K562 (cell line): ENCODE measurements around the gene LBHD1. TPM values are rescaled to one million over a fixed set of nuclear protein-coding genes. Genes with fewer than 3 reads are reported as not detected.
A peak's percentile ranks its signal among the peaks of the same experiment; 100 is the strongest.

Source experiments
- BCOR ChIP-seq: fragments of 450-650 bp; IDR thresholded peaks from 2 replicates; pipeline ENCODE4 v1.6.1; 2016
- CTCFL ChIP-seq: IDR thresholded peaks from 2 replicates; pipeline ENCODE4 v1.6.1; 2011; ENCODE audit warnings: borderline replicate concordance, low read depth, mild to moderate bottlenecking, moderate library complexity, low read length; ENCODE audit not compliant: insufficient read depth, poor library complexity, severe bottlenecking
- ELF1 ChIP-seq: fragments of 200-800 bp; sonication (Bioruptor generic); IDR thresholded peaks from 2 replicates; pipeline ENCODE4 v1.6.1; 2016; ENCODE audit warnings: missing genetic modification characterization, missing compliant biosample characterization
- ERF ChIP-seq: fragments of 450-650 bp; formaldehyde crosslinking; IDR thresholded peaks from 2 replicates; pipeline ENCODE4 v1.4.0; 2020; ENCODE audit warnings: mild to moderate bottlenecking, mixed read lengths
- FOXK2 ChIP-seq, 2 experiments: fragments of 450-650 bp; IDR thresholded peaks in 1 of 2; conservative IDR thresholded peaks in 1 of 2; 2 replicates each; pipeline ENCODE4 v1.6.1; 2016; ENCODE audit warnings: low read depth in 2 of 2, mild to moderate bottlenecking in 1 of 2
- FOXP4 ChIP-seq: sonication (generic); formaldehyde crosslinking; IDR thresholded peaks from 2 replicates; pipeline ENCODE4 v1.8.0; 2022; ENCODE audit warnings: mild to moderate bottlenecking, missing genetic modification reagents, borderline replicate concordance
- GTF2E2 ChIP-seq: fragments of 200-800 bp; sonication (Bioruptor generic); IDR thresholded peaks from 2 replicates; pipeline ENCODE4 v1.6.1; 2016; ENCODE audit warnings: missing genetic modification characterization, missing compliant biosample characterization
- MEF2D ChIP-seq: conservative IDR thresholded peaks from 2 replicates; pipeline ENCODE4 v1.6.1; 2016; ENCODE audit warnings: low read depth, missing genetic modification characterization, missing compliant biosample characterization
- NR3C1 ChIP-seq: sonication (generic); formaldehyde crosslinking; IDR thresholded peaks from 2 replicates; pipeline ENCODE4 v1.8.1; 2022; ENCODE audit warnings: missing genetic modification reagents
- PML ChIP-seq: IDR thresholded peaks from 2 replicates; pipeline ENCODE4 v1.6.1; 2012; ENCODE audit warnings: low read length, inconsistent platforms
- SIN3A ChIP-seq, 2 experiments: fragments of 150-350 bp in 1 of 2; IDR thresholded peaks; 2 replicates each; pipeline ENCODE4 v1.6.1; 2011 to 2016; ENCODE audit warnings: borderline replicate concordance in 2 of 2, low read depth in 2 of 2, low read length in 2 of 2, mild to moderate bottlenecking in 2 of 2, moderate library complexity in 2 of 2; ENCODE audit not compliant: control insufficient read depth in 1 of 2
- TAF7 ChIP-seq: fragments of 450-650 bp; IDR thresholded peaks from 2 replicates; pipeline ENCODE4 v1.6.1; 2016; ENCODE audit warnings: missing genetic modification characterization, missing compliant biosample characterization
- TFAM ChIP-seq: fragments of 250-450 bp; sonication (Bioruptor Pico); conservative IDR thresholded peaks from 2 replicates; pipeline ENCODE4 v1.5.0; 2021; ENCODE audit warnings: mild to moderate bottlenecking, moderate library complexity
- THRB ChIP-seq: fragments of 450-650 bp; formaldehyde crosslinking; conservative IDR thresholded peaks from 2 replicates; pipeline ENCODE4 v1.4.0; 2022; ENCODE audit warnings: mild to moderate bottlenecking, missing genetic modification characterization
- XRCC5 ChIP-seq: fragments of 200-400 bp; formaldehyde crosslinking; IDR thresholded peaks from 2 replicates; pipeline ENCODE4 v1.6.1; 2017; ENCODE audit warnings: low read depth, mild to moderate bottlenecking, low read length
- ZBTB9 ChIP-seq: fragments of 450-650 bp; formaldehyde crosslinking; IDR thresholded peaks from 2 replicates; pipeline ENCODE4 v1.4.0; 2020; ENCODE audit warnings: mild to moderate bottlenecking, moderate library complexity
- ZKSCAN3 ChIP-seq: fragments of 250-450 bp; sonication (Bioruptor Pico); IDR thresholded peaks from 2 replicates; pipeline ENCODE4 v1.4.0; 2020
- ZNF197 ChIP-seq: fragments of 200-800 bp; sonication (Bioruptor generic); IDR thresholded peaks from 2 replicates; pipeline ENCODE4 v1.6.1; 2016; ENCODE audit warnings: low read depth, missing genetic modification characterization, missing compliant biosample characterization
- ZNF589 ChIP-seq: fragments of 200-800 bp; sonication (Bioruptor generic); IDR thresholded peaks from 2 replicates; pipeline ENCODE4 v1.6.1; 2016; ENCODE audit warnings: low read depth, missing genetic modification characterization, missing compliant biosample characterization
- polyA plus RNA-seq, 8 experiments: library from polyadenylated mRNA; depleted of rRNA in 4 of 8; stranded (reverse) in 5 of 8; unstranded in 3 of 8; fragments of >200 nt; fragmentation: Nextera tagmentation in 2 of 8; fragmentation: Illumina TruSeq in 1 of 8; extraction: Ambion mirVana in 2 of 8; extraction: Trizol in 1 of 8; gene quantifications; 2 replicates each; pipeline versions ENCODE4 v1.2.1 to v1.2.3, GENCODE V29; 2011 to 2014; ENCODE audit warnings: inconsistent platforms in 1 of 8, missing spikeins in 1 of 8
- total RNA-seq, 7 experiments: library from RNA; depleted of rRNA in 6 of 7; stranded (reverse); fragments of >200 nt in 6 of 7; fragmentation: Illumina TruSeq in 2 of 7; extraction: Trizol in 2 of 7; gene quantifications; 2 replicates each; pipeline versions ENCODE4 v1.2.1 to v1.2.3, GENCODE V29; 2011 to 2021; ENCODE audit warnings: low replicate concordance in 1 of 7

Gene LBHD1
- total and polyA plus RNA-seq, 9 of the 15 experiments (the other 6 are each of a cell fraction or from before 2014, with no cell fraction given) = 2.6 to 28.0 (median 12.5) TPM

- TF ChIP-seq FOXP4 (CRISPR knock-in tag) = no peak
- no peak for TF ChIP-seq ZKSCAN3
- TF ChIP-seq ZBTB9 (CRISPR knock-in tag) = no peak
- TF ChIP-seq NR3C1 (CRISPR knock-in tag) = no peak
- peak; percentile 43 for TF ChIP-seq BCOR
- no peak for TF ChIP-seq TAF7 (tag)
- no peak for TF ChIP-seq PML
- TF ChIP-seq CTCFL = no peak
- TF ChIP-seq GTF2E2 (tag) = no peak
- TF ChIP-seq FOXK2 (conservative IDR thresholded peaks at IDR 0.05 in 1 of 2, IDR thresholded peaks at IDR 0.05 in 1 of 2; ENCODE audit: low read depth in 2 of 2) = no peak
- 0 out of 2 replicates have a peak, but pooled peaks have one; percentile 16 for TF ChIP-seq ZNF589 (CRISPR knock-in tag)
- no peak for TF ChIP-seq ZNF197 (CRISPR knock-in tag)
- no peak; the same call in 1 of the 2 replicates for TF ChIP-seq XRCC5
- no peak for TF ChIP-seq MEF2D (tag)
- no peak for TF ChIP-seq THRB
- TF ChIP-seq ELF1 (tag) = no peak
- TF ChIP-seq TFAM (CRISPR knock-in tag) = no peak
- TF ChIP-seq ERF = peak; percentile 34; the same call in 1 of the 2 replicates
- peak in 1 of 2 experiments; percentile 59; a peak in 1 of 4 replicates for TF ChIP-seq SIN3A (IDR thresholded peaks at IDR 0.05; ENCODE audit: borderline replicate concordance in 2 of 2, control insufficient read depth in 1 of 2, low read depth in 2 of 2, low read length in 2 of 2)
Observed at GRCh38 chr11:62664405-62665074, 7.5 kb downstream of the LBHD1 start (continued).
